Esophagus muscularis mucosa (tissue), 4 donors: Measurements from ENCODE around the gene MAPK8IP3. TPM values are rescaled to one million over a fixed set of nuclear protein-coding genes. Genes with fewer than 3 reads are reported as not detected.

Source experiments
- DNase-seq: peaks from one replicate; pipeline ENCODE4 v3.0.0-alpha.2; 2017; ENCODE audit errors: extremely low spot score
- H3K27ac ChIP-seq, 4 donors: fragments of 200-600 bp; sonication (generic); replicated peaks in 1 of 4; 1 replicate in 3 of 4; 2 replicates in 1 of 4; pipeline ENCODE4 v1.5.1; 2016 to 2019; ENCODE audit warnings: mild to moderate bottlenecking in 1 of 4
- H3K27me3 ChIP-seq, 4 donors: fragments of 200-600 bp; sonication (generic); one replicate each; pipeline versions ENCODE4 v1.5.1 to v1.6.0; 2016 to 2019
- H3K36me3 ChIP-seq, 4 donors: fragments of 200-600 bp; sonication (generic); one replicate each; pipeline ENCODE4 v1.5.1; 2016 to 2019
- H3K4me1 ChIP-seq, 4 donors: fragments of 200-600 bp; sonication (generic); one replicate each; pipeline ENCODE4 v1.5.1; 2016 to 2019
- H3K4me3 ChIP-seq, 4 donors: fragments of 200-600 bp; sonication (generic); 1 replicate in 2 of 4; 2 replicates in 2 of 4; pipeline ENCODE4 v1.5.1; 2016 to 2019; ENCODE audit warnings: mild to moderate bottlenecking in 4 of 4, moderate library complexity in 1 of 4
- H3K9me3 ChIP-seq, 4 donors: fragments of 200-600 bp; sonication (generic); 1 replicate in 3 of 4; 2 replicates in 1 of 4; pipeline ENCODE4 v1.5.1; 2016 to 2019
- CTCF ChIP-seq, 3 experiments: fragments of 200-600 bp in 2 of 3; fragments of 450-650 bp in 1 of 3; sonication (generic) in 2 of 3; IDR thresholded peaks; one replicate each; pipeline ENCODE4 v1.5.1; 2017 to 2019; ENCODE audit warnings: antibody characterized with exemption in 3 of 3, mild to moderate bottlenecking in 2 of 3, moderate library complexity in 1 of 3
- EP300 ChIP-seq: sonication (generic); formaldehyde crosslinking; IDR thresholded peaks from one replicate; pipeline ENCODE4 v1.6.1; 2017; ENCODE audit warnings: antibody characterized with exemption
- POLR2A ChIP-seq: fragments of 450-650 bp; IDR thresholded peaks from one replicate; pipeline ENCODE4 v1.6.1; 2017; ENCODE audit warnings: antibody characterized with exemption, moderate library complexity, mild to moderate bottlenecking, low read depth
- POLR2AphosphoS5 ChIP-seq, 2 donors: sonication (generic); formaldehyde crosslinking; IDR thresholded peaks; one replicate each; pipeline ENCODE4 v1.6.1; 2017; ENCODE audit warnings: antibody characterized with exemption in 2 of 2
- WGBS: methylation state at CpG from one replicate; pipeline ENCODE4 v1.1.5; 2018; 5-methylcytosine and 5-hydroxymethylcytosine counted together
- intact Hi-C: fragments of 100-400 bp; cut with DNase I; formaldehyde crosslinking; loops from one replicate; pipeline ENCODE4 v1.15.1; 2023
- total RNA-seq, 4 donors: library from RNA; depleted of rRNA; stranded (reverse); fragments of >200 nt; gene quantifications; one replicate each; pipeline versions ENCODE4 v1.1.0 to v1.2.1, GENCODE V29; 2016

The MAPK8IP3 gene
- total RNA-seq, 4 donors from 2014 or later, result 21.5 to 36.2 (median 28.5) TPM

- Histone ChIP-seq H3K9me3 (no peaks in the 10 kb centered on the region), H3K4me1 (no peaks in the 10 kb centered on the region), H3K4me3 (no peak overlapping the region), H3K27ac (no peak overlapping the region), H3K27me3 (no peaks in the 10 kb centered on the region), H3K36me3 (peaks cover 40 to 96% (median 91%) of the 10 kb centered on the region in 4 donors)
- no peak for DNase-seq
- TF ChIP-seq CTCF (IDR thresholded peaks at IDR 0.05), result no peak
- TF ChIP-seq EP300, result no peak
- TF ChIP-seq POLR2AphosphoS5 (IDR thresholded peaks at IDR 0.05), result no peak
- no peak for TF ChIP-seq POLR2A
- intact Hi-C loops, result no loop called here
- 94% methylated on average over 24 of the region's 29 CpGs for WGBS
Measured at GRCh38 chr16:1745900-1746692, 40.1 kb downstream of the MAPK8IP3 start.

- no peak overlapping the region for H3K27ac ChIP-seq
- no peak overlapping the region for H3K4me3 ChIP-seq
- TF ChIP-seq CTCF (IDR thresholded peaks at IDR 0.05) (no peak), POLR2AphosphoS5 (IDR thresholded peaks at IDR 0.05) (no peak), EP300 (no peak), POLR2A (no peak)
- peaks cover 39 to 96% (median 91%) of the 10 kb centered on the region in 4 donors for H3K36me3 ChIP-seq
- no peaks in the 10 kb centered on the region for H3K9me3 ChIP-seq
- no peaks in the 10 kb centered on the region for H3K27me3 ChIP-seq
- intact Hi-C loops, result no loop called here
- WGBS, result 80% methylated on average over 9 of the region's 31 CpGs
- no peak for DNase-seq
- H3K4me1 ChIP-seq, result no peaks in the 10 kb centered on the region
Measured at GRCh38 chr16:1746693-1747195, 40.7 kb downstream of the MAPK8IP3 start.

- intact Hi-C loops, result no loop called here
- Histone ChIP-seq H3K27me3 (no peaks in the 10 kb centered on the region), H3K9me3 (no peaks in the 10 kb centered on the region), H3K4me1 (no peaks in the 10 kb centered on the region), H3K27ac (no peak overlapping the region), H3K4me3 (no peak overlapping the region), H3K36me3 (peaks cover 47 to 100% (median 99%) of the 10 kb centered on the region in 4 donors)
- 83% methylated on average over 2 of the region's 11 CpGs for WGBS
- no peak for TF ChIP-seq POLR2A
- no peak for TF ChIP-seq EP300
- no peak for TF ChIP-seq POLR2AphosphoS5 (IDR thresholded peaks at IDR 0.05)
- no peak for TF ChIP-seq CTCF (IDR thresholded peaks at IDR 0.05)
- no peak for DNase-seq
Measured at GRCh38 chr16:1747934-1748333, 41.9 kb downstream of the MAPK8IP3 start.

- peaks cover 49 to 100% (median 96%) of the 10 kb centered on the region in 4 donors for H3K36me3 ChIP-seq
- WGBS, result 96% methylated on average over 19 of the region's 29 CpGs
- no peak overlapping the region for H3K4me3 ChIP-seq
- no peaks in the 10 kb centered on the region for H3K9me3 ChIP-seq
- intact Hi-C loops, result no loop called here
- H3K27ac ChIP-seq, result no peak overlapping the region
- TF ChIP-seq POLR2AphosphoS5 (IDR thresholded peaks at IDR 0.05), result no peak
- no peak for TF ChIP-seq EP300
- TF ChIP-seq POLR2A, result no peak
- no peak for TF ChIP-seq CTCF (IDR thresholded peaks at IDR 0.05)
- no peaks in the 10 kb centered on the region for H3K4me1 ChIP-seq
- H3K27me3 ChIP-seq, result no peaks in the 10 kb centered on the region
- no peak for DNase-seq
Measured at GRCh38 chr16:1749152-1750117, 43.4 kb downstream of the MAPK8IP3 start.
